ENCODE measurements around the gene ARL3.
"Not testable (repeated sequence)": the region's sequence is repeated elsewhere in the genome, so short reads cannot be mapped to it uniquely, and the experiment has no call there.

ARL3 gene

DNA sequence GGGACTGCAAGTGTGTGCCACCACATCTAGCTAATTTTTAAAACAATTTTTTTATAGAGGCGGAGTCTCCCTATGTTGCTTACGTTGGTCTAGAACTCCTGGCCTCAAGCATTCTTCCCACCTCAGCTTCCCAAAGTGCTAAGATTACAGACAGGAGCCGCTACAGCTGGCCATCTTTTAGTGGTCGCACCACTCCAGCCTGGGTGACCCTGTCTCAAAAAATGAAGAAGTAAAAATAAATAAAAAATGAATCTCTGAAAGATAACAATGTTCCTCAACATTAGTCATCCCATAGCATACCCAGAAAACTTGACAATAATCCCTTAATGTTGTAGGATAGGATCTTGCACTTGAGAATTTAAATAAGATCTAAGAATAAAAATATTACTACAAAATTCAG lies 47.8 kb upstream of the ARL3 start:
- Histone ChIP-seq H2BK120ac (ENCODE audit: low read depth, low read length) (peak overlapping the region; percentile 58), H3K9me3 (ENCODE audit: control insufficient read depth, low read length) (no peaks in the 10 kb centered on the region), H4K8ac (ENCODE audit: low read length) (no peak overlapping the region), H4K91ac (ENCODE audit: low read length) (no peak overlapping the region), H3K18ac (ENCODE audit: low read depth in 1 of 2, low read length in 2 of 2) (no peak overlapping the region), H3K4me1 (ENCODE audit: control insufficient read depth, insufficient read depth, low read depth, low read length) (peaks cover 20% of the 10 kb centered on the region), H2BK15ac (ENCODE audit: low read depth, poor library complexity, severe bottlenecking) (no peak overlapping the region), H3K27ac (ENCODE audit: low read length, poor library complexity, severe bottlenecking) (no peak overlapping the region), H2BK5ac (ENCODE audit: low read depth, low read length, poor library complexity, severe bottlenecking) (no peak overlapping the region), H3K4me3 (ENCODE audit: insufficient read depth in 1 of 2, low read depth in 1 of 2, low read length in 2 of 2) (no peak overlapping the region), H3K79me1 (replicated peaks; ENCODE audit: low read length, poor library complexity, severe bottlenecking) (peaks cover 33% of the 10 kb centered on the region), H3K27me3 (ENCODE audit: control insufficient read depth in 1 of 2, insufficient read depth in 1 of 2, low read length in 2 of 2) (no peaks in the 10 kb centered on the region), H3K36me3 (ENCODE audit: control insufficient read depth in 1 of 2, insufficient read depth in 2 of 2, low read depth in 1 of 2, low read length in 2 of 2) (peaks cover 10 to 11% of the 10 kb centered on the region in 2 experiments), H3K23ac (ENCODE audit: low read length in 2 of 2) (no peak overlapping the region), H2AFZ (ENCODE audit: low read depth, low read length) (no peak overlapping the region), H2BK12ac (ENCODE audit: low read length in 2 of 2) (no peak overlapping the region), H3K4me2 (ENCODE audit: low read length, poor library complexity, severe bottlenecking) (no peak overlapping the region), H3K4ac (ENCODE audit: low read depth in 1 of 2, low read length in 2 of 2) (no peak overlapping the region), H3K14ac (ENCODE audit: low read length in 2 of 2) (no peak overlapping the region), H2AK5ac (ENCODE audit: low read length, severe bottlenecking) (no peak overlapping the region), H3K9ac (ENCODE audit: low read length) (no peak overlapping the region)
- no peak for DNase-seq
- WGBS = 100% methylated on average over 2 of the region's 4 CpGs

DNA sequence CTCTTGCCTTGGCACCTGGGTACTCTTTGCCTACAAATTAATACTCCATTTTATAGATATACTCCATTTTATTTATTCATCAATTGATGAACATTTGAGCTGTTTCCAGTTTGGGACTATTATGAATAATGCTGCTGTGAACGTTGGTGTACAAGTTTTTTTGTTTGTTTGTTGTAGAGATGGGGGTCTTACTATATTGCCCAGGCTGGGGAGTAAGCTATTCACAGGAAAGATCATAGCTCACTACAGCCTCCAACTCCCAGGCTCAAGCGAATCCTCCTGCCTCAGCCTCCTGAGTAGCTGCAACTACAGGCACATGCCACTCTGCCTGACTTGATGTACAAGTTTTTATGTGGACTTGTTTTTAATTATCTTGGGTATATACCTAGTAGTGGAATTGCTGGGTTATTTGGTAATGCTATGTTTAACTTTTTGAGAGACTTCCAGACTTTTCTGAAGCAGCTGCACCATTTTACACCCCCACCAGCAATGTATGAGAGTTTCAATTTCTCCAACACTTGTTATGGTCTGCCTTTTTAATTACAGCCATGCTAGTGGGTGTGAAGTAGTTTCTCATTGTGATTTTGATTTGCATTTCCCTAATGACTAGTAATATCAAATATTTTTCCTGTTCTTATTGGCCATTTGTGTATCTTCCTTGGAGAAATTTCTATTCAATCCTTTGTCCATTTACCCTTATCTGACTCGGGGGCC lies 45.5 kb upstream of the ARL3 start:
- H3K79me1 ChIP-seq (replicated peaks; ENCODE audit: low read length, poor library complexity, severe bottlenecking) = peaks cover 31% of the 10 kb centered on the region
- H3K36me3 ChIP-seq (ENCODE audit: control insufficient read depth in 1 of 2, insufficient read depth in 2 of 2, low read depth in 1 of 2, low read length in 2 of 2) = peaks cover 5 to 9% of the 10 kb centered on the region in 2 experiments
- no peak overlapping the region for H4K91ac ChIP-seq (ENCODE audit: low read length)
- H2BK120ac ChIP-seq (ENCODE audit: low read depth, low read length) = no peak overlapping the region
- no peak overlapping the region for H3K27ac ChIP-seq (ENCODE audit: low read length, poor library complexity, severe bottlenecking)
- no peak overlapping the region for H2BK5ac ChIP-seq (ENCODE audit: low read depth, low read length, poor library complexity, severe bottlenecking)
- no peak overlapping the region for H2AK5ac ChIP-seq (ENCODE audit: low read length, severe bottlenecking)
- H3K14ac ChIP-seq (ENCODE audit: low read length in 2 of 2) = no peak overlapping the region
- 99% methylated on average over 2 of the region's 3 CpGs for WGBS
- H3K4me3 ChIP-seq (ENCODE audit: insufficient read depth in 1 of 2, low read depth in 1 of 2, low read length in 2 of 2) = no peak overlapping the region
- peak overlapping the region in 1 of 2 experiments; percentile 24 for H3K18ac ChIP-seq (ENCODE audit: low read depth in 1 of 2, low read length in 2 of 2)
- H3K4me1 ChIP-seq (ENCODE audit: control insufficient read depth, insufficient read depth, low read depth, low read length) = peaks cover 10% of the 10 kb centered on the region
- no peaks in the 10 kb centered on the region for H3K9me3 ChIP-seq (ENCODE audit: control insufficient read depth, low read length)
- H3K4ac ChIP-seq (ENCODE audit: low read depth in 1 of 2, low read length in 2 of 2) = peak overlapping the region in 1 of 2 experiments; percentile 41
- no peak overlapping the region for H3K4me2 ChIP-seq (ENCODE audit: low read length, poor library complexity, severe bottlenecking)
- DNase-seq = no peak
- H3K27me3 ChIP-seq (ENCODE audit: control insufficient read depth in 1 of 2, insufficient read depth in 1 of 2, low read length in 2 of 2) = no peaks in the 10 kb centered on the region
- H4K8ac ChIP-seq (ENCODE audit: low read length) = no peak overlapping the region
- H2AFZ ChIP-seq (ENCODE audit: low read depth, low read length) = no peak overlapping the region
- peak overlapping the region in 1 of 2 experiments; percentile 91 for H2BK12ac ChIP-seq (ENCODE audit: low read length in 2 of 2)
- H3K23ac ChIP-seq (ENCODE audit: low read length in 2 of 2) = peak overlapping the region in 1 of 2 experiments; percentile 89
- no peak overlapping the region for H2BK15ac ChIP-seq (ENCODE audit: low read depth, poor library complexity, severe bottlenecking)
- no peak overlapping the region for H3K9ac ChIP-seq (ENCODE audit: low read length)

DNA sequence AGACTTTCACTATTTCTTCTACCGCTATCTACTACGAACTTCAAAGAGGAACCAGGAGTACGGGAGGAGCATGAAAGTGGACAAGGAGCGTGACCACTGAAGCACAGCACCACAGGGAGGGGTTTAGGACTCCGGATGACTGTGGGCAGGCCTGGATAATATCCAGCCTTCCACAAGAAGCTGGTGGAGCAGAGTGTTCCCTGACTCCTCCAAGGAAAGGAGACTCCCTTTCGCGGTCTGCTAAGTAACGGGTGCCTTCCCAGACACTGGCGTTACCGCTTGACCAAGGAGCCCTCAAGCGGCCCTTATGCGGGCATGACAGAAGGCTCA lies 44.7 kb upstream of the ARL3 start:
- peak overlapping the region; percentile 43 for H3K9ac ChIP-seq (ENCODE audit: low read length)
- not testable (repeated sequence) for H4K8ac ChIP-seq (ENCODE audit: low read length); H2BK5ac ChIP-seq (ENCODE audit: low read depth, low read length, poor library complexity, severe bottlenecking); H3K27me3 ChIP-seq (ENCODE audit: control insufficient read depth in 1 of 2, insufficient read depth in 1 of 2, low read length in 2 of 2); H3K36me3 ChIP-seq (ENCODE audit: control insufficient read depth in 1 of 2, insufficient read depth in 2 of 2, low read depth in 1 of 2, low read length in 2 of 2); H3K27ac ChIP-seq (ENCODE audit: low read length, poor library complexity, severe bottlenecking); H2BK120ac ChIP-seq (ENCODE audit: low read depth, low read length); H2BK12ac ChIP-seq (ENCODE audit: low read length in 2 of 2); H2AFZ ChIP-seq (ENCODE audit: low read depth, low read length); H3K4ac ChIP-seq (ENCODE audit: low read depth in 1 of 2, low read length in 2 of 2); H2AK5ac ChIP-seq (ENCODE audit: low read length, severe bottlenecking); H3K9me3 ChIP-seq (ENCODE audit: control insufficient read depth, low read length); H3K4me1 ChIP-seq (ENCODE audit: control insufficient read depth, insufficient read depth, low read depth, low read length); H2BK15ac ChIP-seq (ENCODE audit: low read depth, poor library complexity, severe bottlenecking); H3K23ac ChIP-seq (ENCODE audit: low read length in 2 of 2); H3K14ac ChIP-seq (ENCODE audit: low read length in 2 of 2); H3K18ac ChIP-seq (ENCODE audit: low read depth in 1 of 2, low read length in 2 of 2); H3K4me2 ChIP-seq (ENCODE audit: low read length, poor library complexity, severe bottlenecking); H4K91ac ChIP-seq (ENCODE audit: low read length)
- DNase-seq = peak; percentile 76
- peak overlapping the region in 1 of 2 experiments; percentile 41 for H3K4me3 ChIP-seq (ENCODE audit: insufficient read depth in 1 of 2, low read depth in 1 of 2, low read length in 2 of 2)
- peaks cover 26% of the 10 kb centered on the region for H3K79me1 ChIP-seq (replicated peaks; ENCODE audit: low read length, poor library complexity, severe bottlenecking)
- WGBS = 0% methylated on average over 1 of the region's 12 CpGs

DNA sequence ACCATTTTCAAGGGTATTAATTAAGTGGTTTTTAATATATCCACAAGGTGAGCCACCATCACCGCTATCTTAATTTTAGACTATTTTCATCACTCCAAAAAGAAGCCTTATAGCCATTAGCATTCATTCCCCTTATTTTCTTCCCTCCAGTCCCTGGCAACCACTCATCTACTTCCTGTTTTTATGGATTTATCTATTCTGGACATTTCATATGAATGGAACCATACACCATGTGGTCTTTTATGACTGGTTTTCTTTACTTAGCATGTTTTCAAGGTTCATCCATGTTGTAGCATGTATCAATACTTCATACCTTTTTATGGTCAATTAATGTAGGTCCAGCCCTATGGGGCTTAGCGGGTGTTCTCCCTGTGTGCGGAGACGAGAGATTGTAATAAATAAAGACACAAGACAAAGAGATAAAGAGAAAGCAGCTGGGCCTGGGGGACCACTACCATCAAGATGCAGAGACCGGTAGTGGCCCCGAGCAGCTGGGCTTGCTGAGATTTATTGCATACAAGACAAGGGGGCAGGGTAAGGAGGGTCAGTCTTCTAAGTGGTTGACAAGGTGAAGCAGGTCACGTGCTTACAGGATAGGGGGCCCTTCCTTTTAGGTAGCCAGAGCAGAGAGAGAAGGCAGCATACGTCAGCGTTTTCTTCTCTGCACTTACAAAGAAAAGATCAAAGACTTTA lies 44.2 kb upstream of the ARL3 start:
- H2AFZ ChIP-seq (ENCODE audit: low read depth, low read length) = no peak overlapping the region
- H3K36me3 ChIP-seq (ENCODE audit: control insufficient read depth in 1 of 2, insufficient read depth in 2 of 2, low read depth in 1 of 2, low read length in 2 of 2) = peaks cover 0 to 9% of the 10 kb centered on the region in 2 experiments
- peak overlapping the region in 1 of 2 experiments; percentile 41 for H3K4me3 ChIP-seq (ENCODE audit: insufficient read depth in 1 of 2, low read depth in 1 of 2, low read length in 2 of 2)

More for the DNA sequence above, 44.2 kb upstream of the ARL3 start:
- H3K79me1 ChIP-seq (replicated peaks; ENCODE audit: low read length, poor library complexity, severe bottlenecking) = peaks cover 23% of the 10 kb centered on the region
- H3K27ac ChIP-seq (ENCODE audit: low read length, poor library complexity, severe bottlenecking) = no peak overlapping the region
- H3K9ac ChIP-seq (ENCODE audit: low read length) = peak overlapping the region; percentile 43
- peak; percentile 51 for DNase-seq
- H3K18ac ChIP-seq (ENCODE audit: low read depth in 1 of 2, low read length in 2 of 2) = peak overlapping the region in 1 of 2 experiments; percentile 64
- peaks cover 8% of the 10 kb centered on the region for H3K4me1 ChIP-seq (ENCODE audit: control insufficient read depth, insufficient read depth, low read depth, low read length)
- H3K14ac ChIP-seq (ENCODE audit: low read length in 2 of 2) = no peak overlapping the region
- H3K23ac ChIP-seq (ENCODE audit: low read length in 2 of 2) = no peak overlapping the region
- no peak overlapping the region for H2BK12ac ChIP-seq (ENCODE audit: low read length in 2 of 2)
- no peak overlapping the region for H2BK120ac ChIP-seq (ENCODE audit: low read depth, low read length)
- peak overlapping the region; percentile 19 for H4K8ac ChIP-seq (ENCODE audit: low read length)
- WGBS = 22% methylated on average over 7 of the region's 9 CpGs
- H4K91ac ChIP-seq (ENCODE audit: low read length) = no peak overlapping the region
- H3K27me3 ChIP-seq (ENCODE audit: control insufficient read depth in 1 of 2, insufficient read depth in 1 of 2, low read length in 2 of 2) = no peaks in the 10 kb centered on the region
- no peak overlapping the region for H3K4ac ChIP-seq (ENCODE audit: low read depth in 1 of 2, low read length in 2 of 2)
- H2BK15ac ChIP-seq (ENCODE audit: low read depth, poor library complexity, severe bottlenecking) = no peak overlapping the region
- no peak overlapping the region for H2AK5ac ChIP-seq (ENCODE audit: low read length, severe bottlenecking)
- no peaks in the 10 kb centered on the region for H3K9me3 ChIP-seq (ENCODE audit: control insufficient read depth, low read length)
- no peak overlapping the region for H3K4me2 ChIP-seq (ENCODE audit: low read length, poor library complexity, severe bottlenecking)
- H2BK5ac ChIP-seq (ENCODE audit: low read depth, low read length, poor library complexity, severe bottlenecking) = no peak overlapping the region
